HG03565 (cell line): ENCODE results near the gene ZG16B.

Experiments used
- ATAC-seq: cut with Tn5 transposase; IDR thresholded peaks from one replicate; pipeline ENCODE4 v1.9.1; 2021; ENCODE audit warnings: mild to moderate bottlenecking, moderate library complexity; ENCODE audit not compliant: unreplicated experiment

The ZG16B gene

GRCh38 chr16:2804728-2805127, 25.4 kb upstream of the ZG16B start:
- ATAC-seq, result no peak

GRCh38 chr16:2806286-2806685, 23.8 kb upstream of the ZG16B start:
- ATAC-seq, result no peak

GRCh38 chr16:2808181-2808580, 21.9 kb upstream of the ZG16B start:
- ATAC-seq, result no peak

GRCh38 chr16:2809149-2809760, 20.8 kb upstream of the ZG16B start:
- ATAC-seq, result no peak

- ATAC-seq, result no peak
These were observed 19.5 kb upstream of the ZG16B start for GRCh38 chr16:2810651-2811050.

- no peak for ATAC-seq
These were observed 18.2 kb upstream of the ZG16B start for GRCh38 chr16:2811703-2812471.

- ATAC-seq, result no peak
These were observed 16.3 kb upstream of the ZG16B start for GRCh38 chr16:2813771-2814221.

GRCh38 chr16:2814551-2815298, 15.4 kb upstream of the ZG16B start:
- ATAC-seq, result no peak

- no peak for ATAC-seq
These were observed 14.8 kb upstream of the ZG16B start for GRCh38 chr16:2815299-2815771.

- ATAC-seq, result no peak
These were observed 13.3 kb upstream of the ZG16B start, which contains the start of gene PRSS21 for GRCh38 chr16:2816751-2817339. PRSS21 (plus strand) TSS chr16:2817237; CDS start chr16:2817269, 32 bp downstream.

- ATAC-seq, result no peak
These were observed 12.5 kb upstream of the ZG16B start for GRCh38 chr16:2817340-2818271.

- no peak for ATAC-seq
These were observed 11.7 kb upstream of the ZG16B start for GRCh38 chr16:2818272-2818876.

GRCh38 chr16:2819179-2819938, 10.7 kb upstream of the ZG16B start:
- ATAC-seq, result no peak

GRCh38 chr16:2819939-2820835, 9.9 kb upstream of the ZG16B start:
- no peak for ATAC-seq

GRCh38 chr16:2820836-2821486, 9.1 kb upstream of the ZG16B start:
- ATAC-seq, result no peak

GRCh38 chr16:2821487-2822157, 8.5 kb upstream of the ZG16B start:
- ATAC-seq, result no peak

GRCh38 chr16:2822158-2822495, 8.0 kb upstream of the ZG16B start:
- no peak for ATAC-seq
